Measurements from ENCODE around the gene INTS1. TPM values are rescaled to one million over a fixed set of nuclear protein-coding genes. Genes with fewer than 3 reads are reported as not detected.

INTS1 gene
- total RNA-seq, 2 donors from 2014 or later, result 66.3 to 72.9 TPM

- 15 to 89% methylated on average over 1 to 26 of the region's 26 CpGs for WGBS, 2 donors
- peak overlapping the region; percentile 83 to 96 (median 90) for H3K27ac ChIP-seq
- DNase-seq, result peak; percentile 92 to 97 (median 96)
- no peaks in the 10 kb centered on the region for H3K9me3 ChIP-seq
- intact Hi-C loops (cut with DNase I), result no loop called here
- peak; percentile 63 for ATAC-seq
- no peak overlapping the region for H3K4me3 ChIP-seq
- H3K4me1 ChIP-seq, result peaks cover 57% of the 10 kb centered on the region
- peak; percentile 78 to 88 (median 85) for TF ChIP-seq POLR2A (IDR thresholded peaks at IDR 0.05)
- peak in 2 of 7 experiments; percentile 11 for TF ChIP-seq CTCF (IDR thresholded peaks at IDR 0.05)
- no peaks in the 10 kb centered on the region for H3K36me3 ChIP-seq (replicated peaks in 1 of 2; ENCODE audit: insufficient read depth in 1 of 2, low read depth in 2 of 2)
- H3K27me3 ChIP-seq, result no peaks in the 10 kb centered on the region
Observed at GRCh38 chr7:1455241-1455939, 48.8 kb downstream of the INTS1 start.

GRCh38 chr7:1454542-1454941 is 49.6 kb downstream of the INTS1 start:
- peak in 3 of 4 donors; percentile 35 to 45 (median 42) for DNase-seq
- no peaks in the 10 kb centered on the region for H3K27me3 ChIP-seq
- 0 to 40% methylated on average over 1 to 14 of the region's 14 CpGs for WGBS, 2 donors
- H3K36me3 ChIP-seq (replicated peaks in 1 of 2; ENCODE audit: insufficient read depth in 1 of 2, low read depth in 2 of 2), result no peaks in the 10 kb centered on the region
- peaks cover 50% of the 10 kb centered on the region for H3K4me1 ChIP-seq
- no peak overlapping the region for H3K4me3 ChIP-seq
- TF ChIP-seq POLR2A (IDR thresholded peaks at IDR 0.05) (no peak), CTCF (IDR thresholded peaks at IDR 0.05) (peak in 1 of 7 experiments; percentile 12)
- peak overlapping the region; percentile 83 to 96 (median 90) for H3K27ac ChIP-seq
- no peak for ATAC-seq
- H3K9me3 ChIP-seq, result no peaks in the 10 kb centered on the region
- intact Hi-C loops (cut with DNase I), result no loop called here

GRCh38 chr7:1452205-1452604 is 52.0 kb downstream of the INTS1 start:
- ATAC-seq, result no peak
- intact Hi-C loops (cut with DNase I), result no loop called here
- Histone ChIP-seq H3K9me3 (no peaks in the 10 kb centered on the region), H3K27me3 (no peaks in the 10 kb centered on the region), H3K4me3 (no peak overlapping the region), H3K36me3 (replicated peaks in 1 of 2; ENCODE audit: insufficient read depth in 1 of 2, low read depth in 2 of 2) (no peaks in the 10 kb centered on the region), H3K4me1 (peaks cover 35% of the 10 kb centered on the region), H3K27ac (no peak overlapping the region)
- 82 to 88% methylated on average over 8 to 9 of the region's 19 CpGs for WGBS, 2 donors
- no peak for TF ChIP-seq POLR2A (IDR thresholded peaks at IDR 0.05)
- no peak for TF ChIP-seq CTCF (IDR thresholded peaks at IDR 0.05)
- no peak for DNase-seq

- no peaks in the 10 kb centered on the region for H3K36me3 ChIP-seq (replicated peaks in 1 of 2; ENCODE audit: insufficient read depth in 1 of 2, low read depth in 2 of 2)
- no peaks in the 10 kb centered on the region for H3K9me3 ChIP-seq
- 85% methylated on average over 11 of the region's 11 CpGs; no CpG with 5 or more reads in 1 of the 2 donors for WGBS, 2 donors
- peaks cover 28% of the 10 kb centered on the region for H3K4me1 ChIP-seq
- no peak for DNase-seq
- no peak for ATAC-seq
- TF ChIP-seq CTCF (IDR thresholded peaks at IDR 0.05), result no peak
- TF ChIP-seq POLR2A (IDR thresholded peaks at IDR 0.05), result no peak
- no peaks in the 10 kb centered on the region for H3K27me3 ChIP-seq
- no peak overlapping the region for H3K27ac ChIP-seq
- no peak overlapping the region for H3K4me3 ChIP-seq
- intact Hi-C loops (cut with DNase I), result no loop called here
Observed at GRCh38 chr7:1450987-1451386, 53.2 kb downstream of the INTS1 start.

GRCh38 chr7:1450431-1450830 is 53.8 kb downstream of the INTS1 start:
- TF ChIP-seq POLR2A (IDR thresholded peaks at IDR 0.05), result no peak
- 74 to 85% methylated on average over 7 to 18 of the region's 18 CpGs for WGBS, 2 donors
- Histone ChIP-seq H3K27me3 (no peaks in the 10 kb centered on the region), H3K9me3 (no peaks in the 10 kb centered on the region), H3K4me1 (peaks cover 22% of the 10 kb centered on the region), H3K27ac (no peak overlapping the region), H3K36me3 (replicated peaks in 1 of 2; ENCODE audit: insufficient read depth in 1 of 2, low read depth in 2 of 2) (no peaks in the 10 kb centered on the region), H3K4me3 (no peak overlapping the region)
- DNase-seq (no peak), ATAC-seq (no peak)
- intact Hi-C loops (cut with DNase I), result no loop called here
